ENCODE measurements around the gene ELP4.

The ELP4 gene

GRCh38 chr11:31608995-31609394 is 99.4 kb downstream of the ELP4 start:
- Histone ChIP-seq H3K4me2 (ENCODE audit: low read depth, low read length, poor library complexity, severe bottlenecking) (no peak overlapping the region), H4K20me1 (ENCODE audit: insufficient read depth, low read length, poor library complexity, severe bottlenecking) (no peaks in the 10 kb centered on the region), H3K79me2 (ENCODE audit: insufficient read depth, low read length) (no peaks in the 10 kb centered on the region), H3K36me3 (ENCODE audit: insufficient read depth, low read length) (no peaks in the 10 kb centered on the region), H3K27me3 (ENCODE audit: insufficient read depth, low read length, poor library complexity, severe bottlenecking) (no peaks in the 10 kb centered on the region), H3K9me2 (replicated peaks; ENCODE audit: low read depth, low read length) (no peaks in the 10 kb centered on the region), H3K4me1 (ENCODE audit: insufficient read depth, low read length, poor library complexity, severe bottlenecking) (peaks cover 4% of the 10 kb centered on the region), H2AFZ (ENCODE audit: low read length) (no peak overlapping the region), H3F3A (ENCODE audit: low read depth) (no peaks in the 10 kb centered on the region), H3K4me3 (ENCODE audit: low read length, poor library complexity, severe bottlenecking) (no peak overlapping the region), H3K9me3 (ENCODE audit: insufficient read depth, low read depth, low read length) (no peaks in the 10 kb centered on the region), H3K9ac (ENCODE audit: low read depth, low read length, poor library complexity, severe bottlenecking) (no peak overlapping the region)
- TF ChIP-seq EZH2phosphoT487 (IDR thresholded peaks at IDR 0.05; ENCODE audit: borderline replicate concordance) = no peak
- no peak for TF ChIP-seq CTCF (conservative IDR thresholded peaks at IDR 0.05; ENCODE audit: low read length)

GRCh38 chr11:31610544-31610943 is 101.0 kb downstream of the ELP4 start:
- Histone ChIP-seq H3K9ac (ENCODE audit: low read depth, low read length, poor library complexity, severe bottlenecking) (no peak overlapping the region), H3K4me1 (ENCODE audit: insufficient read depth, low read length, poor library complexity, severe bottlenecking) (peaks cover 4% of the 10 kb centered on the region), H3K36me3 (ENCODE audit: insufficient read depth, low read length) (no peaks in the 10 kb centered on the region), H3K4me2 (ENCODE audit: low read depth, low read length, poor library complexity, severe bottlenecking) (no peak overlapping the region), H2AFZ (ENCODE audit: low read length) (no peak overlapping the region), H3K9me2 (replicated peaks; ENCODE audit: low read depth, low read length) (no peaks in the 10 kb centered on the region), H3K79me2 (ENCODE audit: insufficient read depth, low read length) (no peaks in the 10 kb centered on the region), H3K4me3 (ENCODE audit: low read length, poor library complexity, severe bottlenecking) (no peak overlapping the region), H3F3A (ENCODE audit: low read depth) (no peaks in the 10 kb centered on the region), H4K20me1 (ENCODE audit: insufficient read depth, low read length, poor library complexity, severe bottlenecking) (no peaks in the 10 kb centered on the region), H3K9me3 (ENCODE audit: insufficient read depth, low read depth, low read length) (no peaks in the 10 kb centered on the region), H3K27me3 (ENCODE audit: insufficient read depth, low read length, poor library complexity, severe bottlenecking) (no peaks in the 10 kb centered on the region)
- TF ChIP-seq CTCF (conservative IDR thresholded peaks at IDR 0.05; ENCODE audit: low read length) (no peak), EZH2phosphoT487 (IDR thresholded peaks at IDR 0.05; ENCODE audit: borderline replicate concordance) (no peak)

- no peaks in the 10 kb centered on the region for H3K36me3 ChIP-seq (ENCODE audit: insufficient read depth, low read length)
- no peaks in the 10 kb centered on the region for H3F3A ChIP-seq (ENCODE audit: low read depth)
- H3K9ac ChIP-seq (ENCODE audit: low read depth, low read length, poor library complexity, severe bottlenecking) = no peak overlapping the region
- no peak overlapping the region for H3K4me2 ChIP-seq (ENCODE audit: low read depth, low read length, poor library complexity, severe bottlenecking)
- no peak overlapping the region for H2AFZ ChIP-seq (ENCODE audit: low read length)
- no peaks in the 10 kb centered on the region for H4K20me1 ChIP-seq (ENCODE audit: insufficient read depth, low read length, poor library complexity, severe bottlenecking)
- TF ChIP-seq EZH2phosphoT487 (IDR thresholded peaks at IDR 0.05; ENCODE audit: borderline replicate concordance) = no peak
- no peak for TF ChIP-seq CTCF (conservative IDR thresholded peaks at IDR 0.05; ENCODE audit: low read length)
- H3K9me2 ChIP-seq (replicated peaks; ENCODE audit: low read depth, low read length) = no peaks in the 10 kb centered on the region
- H3K4me3 ChIP-seq (ENCODE audit: low read length, poor library complexity, severe bottlenecking) = no peak overlapping the region
- H3K27me3 ChIP-seq (ENCODE audit: insufficient read depth, low read length, poor library complexity, severe bottlenecking) = no peaks in the 10 kb centered on the region
- no peaks in the 10 kb centered on the region for H3K9me3 ChIP-seq (ENCODE audit: insufficient read depth, low read depth, low read length)
- H3K4me1 ChIP-seq (ENCODE audit: insufficient read depth, low read length, poor library complexity, severe bottlenecking) = no peaks in the 10 kb centered on the region
- no peaks in the 10 kb centered on the region for H3K79me2 ChIP-seq (ENCODE audit: insufficient read depth, low read length)
Observed at GRCh38 chr11:31617246-31617645, 107.7 kb downstream of the ELP4 start.
